SKM-1 (cell line): Measurements from ENCODE around the gene GPX5.
"Not testable (repeated sequence)": the region's sequence is repeated elsewhere in the genome, so short reads cannot be mapped to it uniquely, and the experiment has no call there.

ENCODE experiments used
- DNase-seq: peaks from one replicate; lab custom pipeline; 2025; ENCODE audit not compliant: unreplicated experiment; lab: John Stamatoyannopoulos, UW

GPX5 gene, protein sequence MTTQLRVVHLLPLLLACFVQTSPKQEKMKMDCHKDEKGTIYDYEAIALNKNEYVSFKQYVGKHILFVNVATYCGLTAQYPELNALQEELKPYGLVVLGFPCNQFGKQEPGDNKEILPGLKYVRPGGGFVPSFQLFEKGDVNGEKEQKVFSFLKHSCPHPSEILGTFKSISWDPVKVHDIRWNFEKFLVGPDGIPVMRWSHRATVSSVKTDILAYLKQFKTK

DNA sequence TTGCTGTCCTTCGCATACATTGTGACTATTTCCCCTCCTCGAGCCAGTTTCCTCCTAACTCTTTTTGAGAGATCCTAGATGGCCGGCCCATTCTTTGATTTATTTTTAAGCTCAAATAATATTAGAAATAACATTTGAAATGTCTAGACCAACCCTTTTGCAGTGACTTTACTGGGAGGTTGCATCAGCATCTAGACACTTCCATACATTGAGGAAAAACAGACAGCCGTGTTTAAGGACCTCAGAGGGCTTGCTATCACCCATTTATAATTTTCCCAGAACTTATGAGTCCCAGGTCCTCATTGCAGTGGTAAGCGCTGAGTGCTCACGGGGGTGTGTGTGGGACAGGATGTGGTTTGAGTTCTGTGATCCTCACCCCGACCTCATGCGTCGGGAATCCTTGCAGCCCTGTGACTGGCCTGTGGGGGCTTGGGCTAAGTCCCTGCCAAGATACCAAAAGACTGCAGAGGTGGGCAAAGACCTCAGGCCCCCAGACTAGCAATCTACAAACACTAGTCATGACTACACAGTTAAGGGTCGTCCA lies at the start of gene GPX5:
Gene GPX5, plus strand, starts transcription at position 386 of the 544 bp plus-strand sequence. Its CDS starts 133 bp downstream, at position 519.
- no peak for DNase-seq

DNA sequence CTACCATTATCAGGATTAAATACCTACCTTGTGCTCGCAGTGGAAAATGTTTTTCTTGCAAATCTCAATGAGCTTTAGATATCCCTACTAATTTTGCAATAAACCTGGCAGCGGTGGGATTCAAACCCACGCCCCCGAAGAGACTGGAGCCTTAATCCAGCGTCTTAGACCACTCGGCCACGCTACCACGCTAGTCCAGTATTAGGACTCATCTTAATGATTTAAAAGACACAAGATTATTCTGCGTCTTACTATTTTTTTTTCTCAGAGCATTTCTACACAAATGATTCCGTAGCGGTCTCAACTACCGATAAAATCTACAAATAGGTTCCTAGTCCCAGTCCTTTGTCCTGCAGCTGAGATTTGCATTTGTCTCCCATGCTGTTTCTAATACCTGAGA lies 47.2 kb upstream of the GPX5 start:
- no peak for DNase-seq

DNA sequence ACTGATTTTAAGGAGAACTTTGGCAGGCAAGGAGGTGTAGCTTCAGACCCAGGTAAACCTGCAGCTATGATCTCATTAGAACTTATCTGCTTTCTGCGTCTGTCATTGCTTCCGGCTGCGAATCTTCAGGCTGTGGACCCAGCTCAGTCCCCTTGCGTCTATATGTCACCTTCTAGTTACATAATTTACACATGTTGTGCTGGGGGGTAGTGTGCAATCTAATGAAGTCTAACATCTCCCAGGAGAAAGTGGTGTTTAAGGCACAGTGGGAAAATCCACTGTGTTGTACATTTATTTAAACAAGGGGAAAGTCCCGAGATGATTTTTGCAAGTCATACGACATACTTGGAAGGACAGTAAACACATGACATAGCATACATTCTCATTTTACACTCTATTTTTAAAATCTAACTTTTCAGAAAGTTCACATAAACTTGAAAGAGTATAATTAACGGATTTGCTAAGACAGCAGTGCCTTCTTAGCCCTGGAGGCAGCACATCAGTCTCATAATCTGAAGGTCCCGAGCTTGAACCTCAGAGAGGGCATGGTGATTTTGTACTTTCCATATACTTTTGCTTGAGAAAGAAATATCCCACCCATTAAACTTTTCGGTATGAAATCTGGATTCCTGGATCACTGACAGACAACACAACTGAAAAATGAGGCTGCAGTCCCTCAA lies 45.3 kb upstream of the GPX5 start:
- no peak for DNase-seq

DNA sequence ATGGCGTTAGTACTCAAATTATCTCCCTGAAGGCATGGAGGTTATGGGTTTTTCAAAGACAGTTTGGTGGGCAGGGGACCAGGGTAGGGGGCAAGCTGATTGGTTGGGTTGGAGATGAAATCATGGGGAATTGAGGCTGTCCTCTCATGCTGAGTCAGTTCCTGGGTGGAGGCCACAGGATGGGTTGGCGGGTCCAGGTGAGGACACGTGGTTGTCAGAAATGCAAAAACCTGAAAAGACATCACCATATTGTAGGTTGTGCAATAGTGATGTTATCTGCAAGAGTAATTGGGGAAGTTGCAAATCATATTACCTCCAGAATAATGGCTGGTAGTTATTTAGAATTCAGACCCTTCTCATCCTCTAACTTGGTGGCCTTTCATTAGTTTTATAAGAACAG lies 40.2 kb upstream of the GPX5 start:
- DNase-seq, result no peak

DNA sequence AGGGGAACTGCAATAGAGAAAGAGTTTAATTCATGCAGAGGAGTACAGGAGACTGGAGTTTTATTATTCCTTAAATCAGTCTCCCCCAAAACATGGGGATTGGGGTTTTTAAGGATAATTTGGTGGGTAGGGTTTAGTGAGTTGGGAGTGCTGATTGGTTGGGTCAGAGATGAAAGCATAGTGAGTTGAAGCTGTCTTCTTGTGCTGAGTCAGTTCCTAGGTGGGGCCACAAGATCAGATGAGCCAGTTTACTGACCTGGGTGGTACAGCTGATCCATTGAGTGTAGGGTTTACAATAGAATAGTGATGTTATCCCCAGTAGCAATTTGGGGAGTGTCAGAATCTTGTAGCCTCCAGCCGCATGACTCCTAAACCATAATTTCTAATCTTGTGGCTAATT lies 39.1 kb upstream of the GPX5 start:
- no peak for DNase-seq

DNA sequence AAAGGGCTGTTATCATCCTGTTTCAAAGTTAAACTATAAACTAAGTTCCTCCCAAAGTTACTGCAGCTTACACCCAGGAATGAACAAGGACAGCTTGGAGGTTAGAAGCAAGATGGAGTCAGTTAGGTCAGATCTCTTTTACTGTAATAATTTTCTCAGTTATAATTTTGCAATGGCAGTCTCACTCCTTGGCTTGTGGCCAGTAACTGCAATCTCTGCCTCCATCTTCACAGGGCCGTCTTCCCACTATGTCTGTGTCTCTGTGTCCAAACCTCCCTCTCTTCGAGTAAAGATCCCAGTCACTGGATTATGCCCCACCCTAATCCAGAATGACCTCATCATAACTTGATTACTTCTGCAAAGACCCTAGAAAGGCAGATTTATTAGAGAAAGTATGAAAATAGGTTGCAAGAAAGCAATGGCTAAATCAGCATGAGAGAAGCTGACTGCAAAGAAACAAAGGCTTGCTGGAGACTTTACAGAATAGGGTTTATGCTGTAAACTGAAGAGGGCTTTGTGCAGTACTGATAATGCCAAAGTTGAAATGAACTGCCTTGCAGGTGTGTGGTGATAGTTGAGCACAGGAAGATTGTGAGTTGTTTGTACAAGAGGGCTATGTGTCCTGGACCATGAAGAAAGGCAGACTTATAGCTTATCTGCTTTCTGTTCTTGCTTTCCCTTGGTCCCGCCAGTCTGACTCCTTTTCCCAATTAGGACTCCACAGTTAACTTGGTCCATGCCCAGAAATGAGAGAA lies 38.5 kb upstream of the GPX5 start:
- DNase-seq, result no peak

DNA sequence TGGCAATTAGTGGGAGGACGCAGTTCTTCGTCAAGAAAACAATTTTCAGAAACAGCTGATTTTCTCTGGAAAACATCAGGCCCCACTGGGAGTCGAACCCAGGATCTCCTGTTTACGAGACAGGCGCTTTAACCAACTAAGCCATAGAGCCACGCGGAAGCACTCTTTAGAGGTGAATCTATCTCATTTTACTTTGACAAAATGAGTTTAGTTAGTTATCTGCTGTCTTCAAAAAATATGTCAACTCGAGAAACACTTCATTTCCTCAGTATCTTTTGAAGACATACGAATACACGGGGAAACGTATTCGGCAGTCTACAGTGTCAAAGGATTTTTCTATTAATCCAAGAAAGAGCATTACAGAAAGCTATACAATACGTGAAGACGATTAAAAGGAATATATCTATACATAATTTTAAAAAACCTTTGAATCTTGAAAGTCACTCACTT lies 36.7 kb upstream of the GPX5 start:
- no peak for DNase-seq

DNA sequence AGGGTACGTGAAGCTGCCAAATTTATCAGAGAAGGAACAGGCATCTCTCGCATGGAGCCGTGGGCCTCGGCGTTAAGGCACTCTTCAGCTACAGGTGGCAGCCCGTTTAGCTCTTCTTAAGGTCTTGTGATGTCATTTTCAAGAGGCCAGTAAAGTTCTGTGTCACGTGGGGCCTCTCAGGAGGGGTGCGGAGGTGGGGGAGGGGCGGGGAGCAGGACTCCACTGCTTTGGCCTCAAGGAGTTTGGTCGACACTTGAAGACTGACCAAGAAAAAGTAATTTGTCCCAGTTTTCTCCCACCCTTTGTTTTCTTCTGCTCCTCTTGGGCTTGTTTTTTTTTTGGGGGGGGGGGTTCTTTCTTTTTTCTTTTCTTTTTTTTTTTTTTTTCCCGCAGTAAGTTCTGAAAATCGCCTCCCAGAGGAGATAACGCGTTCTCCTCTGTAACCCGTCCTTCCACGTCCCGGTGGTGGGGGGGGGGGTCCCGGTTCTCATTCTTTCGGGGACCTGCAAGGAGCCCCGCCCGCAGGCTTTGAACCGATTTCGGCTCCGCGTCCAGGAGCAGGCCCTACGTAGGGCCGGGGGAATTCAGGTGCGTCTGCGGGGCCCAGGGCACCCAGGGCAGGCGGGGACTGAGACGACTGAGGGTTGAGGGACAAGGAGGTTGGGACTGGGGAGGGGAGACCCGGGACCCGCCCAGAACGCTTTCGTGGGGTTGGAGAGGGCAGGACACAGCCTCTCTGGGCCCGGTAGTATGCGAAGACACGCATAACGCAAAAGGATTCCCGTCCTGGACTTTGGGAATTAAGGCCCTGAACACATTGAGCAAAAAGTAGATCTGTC lies 36.1 kb upstream of the GPX5 start:
- peak; percentile 21 for DNase-seq

DNA sequence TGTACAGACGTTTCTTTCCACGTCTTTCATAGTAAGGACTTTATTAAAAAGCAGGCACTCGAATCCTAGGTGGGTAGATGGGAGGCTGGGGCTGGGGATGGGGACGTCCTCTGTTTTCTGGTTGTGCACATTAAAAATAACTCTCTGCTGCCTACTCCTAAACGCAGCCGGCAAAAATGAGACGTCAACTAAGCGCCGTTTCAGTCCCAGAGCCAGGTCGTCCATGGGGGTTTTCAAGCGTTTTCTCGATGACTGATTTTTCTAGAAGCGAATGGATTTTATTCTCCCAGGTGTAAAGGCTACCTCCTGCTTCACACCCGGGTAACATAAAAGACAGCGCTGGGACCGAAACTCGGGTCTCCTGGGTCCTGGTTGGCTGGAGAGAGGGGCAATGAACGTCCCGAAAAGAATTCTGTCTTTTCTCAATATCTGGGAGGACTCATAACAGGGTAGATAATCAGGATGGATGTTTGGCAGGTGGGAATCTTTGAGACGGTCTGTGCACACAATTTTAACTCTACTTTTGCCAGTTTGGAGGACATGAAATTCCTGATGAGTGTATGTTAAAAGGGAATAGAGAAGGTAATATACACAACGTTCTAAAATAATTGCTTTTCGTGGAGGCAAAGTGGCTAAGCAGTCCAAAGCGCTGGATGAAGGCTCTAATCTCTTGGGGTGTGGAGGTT lies 35.3 kb upstream of the GPX5 start:
- no peak for DNase-seq

DNA sequence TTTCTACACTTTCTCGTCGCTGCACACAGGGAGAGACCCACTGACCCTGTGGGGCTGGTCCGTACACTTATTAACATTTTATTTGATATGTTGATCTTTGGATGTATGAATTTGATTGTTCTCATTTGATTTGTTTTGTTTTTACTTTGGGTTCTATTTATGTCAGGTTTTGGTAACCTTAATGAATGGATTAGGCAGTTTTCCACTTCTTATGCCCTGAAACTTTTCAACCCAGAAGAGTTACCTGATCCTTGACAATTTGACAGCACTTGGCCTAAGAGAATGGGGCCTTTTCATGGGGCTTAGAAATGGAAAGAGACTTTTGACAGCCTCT lies 33.7 kb upstream of the GPX5 start:
- no peak for DNase-seq

DNA sequence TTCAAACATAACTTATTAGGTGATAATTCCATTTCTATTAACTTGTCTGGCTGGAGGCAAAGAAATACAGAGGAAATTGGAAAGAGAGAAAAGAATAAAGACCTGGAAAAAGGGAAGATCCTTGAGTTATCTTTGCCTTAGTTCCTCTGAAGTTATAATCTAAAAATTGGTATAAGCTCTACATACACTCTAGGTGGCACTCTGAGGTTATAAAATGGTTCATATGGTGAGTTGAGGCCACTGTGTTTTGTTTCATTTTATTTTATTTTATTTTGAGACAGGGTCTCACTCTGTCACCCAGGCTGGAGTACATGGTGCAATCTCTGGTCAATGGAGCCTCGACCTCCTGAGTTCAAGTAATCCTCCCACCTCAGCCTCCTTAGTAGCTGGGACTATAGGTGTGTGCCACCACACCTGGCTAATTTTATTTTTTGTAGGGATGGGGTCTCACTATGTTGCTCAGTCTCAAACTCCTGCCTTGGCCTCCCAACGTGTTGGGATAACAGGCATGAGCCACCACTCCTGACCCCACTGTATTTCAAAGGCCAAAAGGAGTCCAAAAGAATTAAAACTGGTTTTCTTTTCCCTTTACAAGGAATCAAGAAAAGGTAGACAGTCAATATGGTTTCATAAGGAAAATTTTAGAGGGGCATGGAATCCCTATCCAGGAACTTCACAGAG lies 29.4 kb upstream of the GPX5 start:
- no peak for DNase-seq

DNA sequence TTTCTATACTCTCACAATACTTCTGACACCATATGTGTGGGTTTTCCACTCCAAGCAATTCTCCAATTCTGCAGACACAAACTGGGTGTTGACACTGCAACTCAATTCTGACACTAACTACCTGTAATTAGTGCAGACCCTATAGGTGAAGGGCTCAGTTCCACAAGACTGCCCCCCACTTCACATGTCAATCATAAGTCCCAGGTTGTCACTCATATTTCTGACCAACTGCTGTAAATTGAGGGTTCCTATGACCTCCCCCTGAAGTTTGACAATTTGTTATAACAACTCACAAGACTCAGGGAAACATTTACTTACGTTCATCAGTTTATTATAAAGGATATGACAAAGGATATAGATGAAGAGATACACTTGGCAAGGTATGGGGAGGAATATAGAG lies 28.4 kb upstream of the GPX5 start:
- no peak for DNase-seq

DNA sequence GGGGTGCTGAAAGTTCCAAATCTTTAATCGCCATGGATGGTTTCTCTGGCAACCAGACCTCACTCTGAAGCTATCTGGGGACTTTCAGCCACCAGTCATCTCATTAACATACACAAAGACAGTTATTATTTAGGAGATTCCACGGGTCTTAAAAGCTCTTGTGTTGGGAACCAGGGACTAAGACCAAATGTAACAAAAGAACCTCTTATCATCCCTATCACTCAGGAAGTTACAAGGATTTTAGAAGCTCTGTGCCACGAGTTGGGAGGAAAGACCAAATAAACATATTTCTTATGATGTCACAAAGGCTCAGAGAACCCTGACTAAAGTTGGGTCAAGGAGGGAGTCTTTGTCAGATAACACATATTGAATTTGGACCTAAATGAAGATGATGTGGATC lies 27.8 kb upstream of the GPX5 start:
- no peak for DNase-seq

DNA sequence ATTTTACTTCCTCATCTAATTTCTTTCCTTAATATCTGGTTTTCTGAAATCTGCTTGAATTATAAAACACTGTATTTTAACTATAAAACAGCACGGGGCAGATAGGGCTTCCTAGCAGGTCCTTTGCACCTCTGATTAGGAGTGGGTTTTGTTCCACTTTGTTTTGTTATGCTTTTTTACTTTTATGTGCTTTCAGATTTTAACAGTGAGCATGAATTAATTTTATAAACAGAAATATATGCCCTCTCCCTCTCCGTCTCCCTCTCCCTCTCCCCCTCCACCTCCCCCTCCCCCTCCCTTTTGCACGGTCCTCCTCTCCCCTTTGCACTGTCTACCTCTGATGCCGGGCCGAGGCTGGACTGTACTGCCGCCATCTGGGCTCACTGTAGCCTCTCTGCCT lies 24.4 kb upstream of the GPX5 start:
- no peak for DNase-seq

DNA sequence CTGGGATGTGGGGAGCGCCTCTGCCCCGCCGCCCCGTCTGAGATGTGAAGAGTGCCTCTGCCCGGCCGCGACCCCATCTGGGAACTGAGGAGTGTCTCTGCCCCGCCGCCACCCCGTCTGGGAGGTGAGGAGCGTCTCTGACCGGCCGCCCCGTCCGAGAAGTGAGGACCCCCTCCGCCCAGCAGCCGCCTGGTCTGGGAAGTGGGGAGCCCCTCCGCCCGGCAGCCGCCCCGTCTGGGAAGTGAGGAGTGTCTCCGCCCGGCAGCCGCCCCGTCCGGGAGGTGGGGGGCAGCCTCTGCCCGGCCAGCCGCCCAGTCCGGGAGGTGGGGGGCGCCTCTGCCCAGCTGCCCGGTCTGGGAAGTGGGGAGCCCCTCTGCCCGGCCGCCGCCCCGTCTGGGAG lies 23.5 kb upstream of the GPX5 start:
- not testable (repeated sequence) for DNase-seq

DNA sequence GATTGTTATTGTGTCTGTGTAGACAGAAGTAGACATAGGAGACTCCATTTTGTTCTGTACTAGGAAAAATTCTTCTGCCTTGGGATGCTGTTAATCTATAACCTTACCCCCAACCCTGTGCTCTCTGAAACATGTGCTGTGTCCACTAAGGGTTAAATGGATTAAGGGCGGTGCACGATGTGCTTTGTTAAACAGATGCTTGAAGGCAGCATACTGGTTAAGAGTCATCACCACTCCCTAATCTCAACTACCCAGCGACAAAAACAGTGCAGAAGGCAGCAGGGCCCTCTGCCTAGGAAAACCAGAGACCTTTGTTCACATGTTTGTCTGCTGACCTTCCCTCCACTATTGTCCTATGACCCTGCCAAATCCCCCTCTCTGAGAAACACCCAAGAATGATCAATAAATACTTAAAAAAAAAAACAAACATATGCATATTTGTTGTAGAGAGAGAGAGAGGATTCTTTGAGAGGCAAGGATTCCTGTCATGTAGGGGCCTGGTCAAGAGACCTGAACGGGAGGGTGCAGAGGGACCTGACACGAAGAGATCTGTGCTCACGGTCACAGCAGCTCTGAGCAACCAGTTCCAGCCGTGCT lies 22.9 kb upstream of the GPX5 start:
- not testable (repeated sequence) for DNase-seq

DNA sequence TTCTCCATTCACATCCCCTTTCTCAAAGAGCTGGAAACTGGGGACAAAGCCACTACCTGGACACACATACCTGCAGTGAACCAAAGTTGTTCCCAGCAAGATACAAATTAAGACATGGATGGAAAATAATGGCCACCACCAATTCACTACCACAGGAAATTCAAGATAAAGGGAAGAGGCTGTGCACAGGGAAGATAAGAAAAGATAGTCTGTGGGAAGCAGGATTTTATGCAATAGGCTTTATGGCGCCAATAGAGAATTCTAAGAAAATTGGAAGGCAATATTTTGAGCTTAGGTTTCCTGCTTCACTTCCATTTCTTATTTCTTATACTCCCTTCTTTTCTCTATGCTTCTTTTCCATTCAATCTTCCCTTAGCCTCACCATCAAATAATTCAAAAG lies 19.9 kb upstream of the GPX5 start:
- no peak for DNase-seq

DNA sequence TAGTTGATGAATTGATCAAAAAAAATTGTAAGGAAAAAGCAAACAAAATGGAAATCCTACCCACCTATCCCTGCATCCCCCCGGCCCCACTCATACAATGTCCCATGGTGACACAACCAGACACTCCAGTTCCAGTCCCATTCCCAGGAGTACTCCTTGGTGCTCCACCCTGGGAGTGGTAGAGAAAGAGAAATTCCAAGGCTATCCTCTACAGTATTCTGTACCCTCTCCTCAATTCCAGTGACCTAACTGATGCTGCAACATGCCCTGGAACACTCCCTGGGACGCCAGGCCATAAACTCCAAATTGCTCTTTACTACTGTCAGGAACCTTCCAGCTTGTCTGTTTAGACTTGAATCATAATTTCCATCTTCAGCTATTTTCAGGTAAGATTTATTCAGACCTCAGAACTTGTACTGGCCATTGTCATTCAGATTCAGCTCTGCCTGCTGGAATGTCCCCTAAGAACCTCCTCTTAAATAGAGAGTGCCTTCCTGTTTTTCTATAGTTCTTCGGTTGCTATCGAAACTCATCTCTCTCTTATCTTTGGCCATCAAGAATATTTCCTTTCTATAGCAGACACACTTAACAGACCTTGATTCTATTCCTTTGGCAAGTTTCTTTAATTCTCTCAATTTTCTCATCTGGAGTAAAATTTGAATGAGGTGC lies 18.7 kb upstream of the GPX5 start:
- DNase-seq, result no peak
